Gastrocnemius medialis (tissue), 4 donors: ENCODE measurements around the gene FLT1. TPM values are rescaled to one million over a fixed set of nuclear protein-coding genes. Genes with fewer than 3 reads are reported as not detected.

Source experiments
- ATAC-seq, 2 donors: fragments of 150-250 bp; one replicate each; pipeline ENCODE4 v1.9.1; 2016
- DNase-seq, 2 donors: peaks; one replicate each; pipeline ENCODE4 v3.0.0-alpha.2; 2019
- H3K27ac ChIP-seq, 4 donors: fragments of 200-600 bp; sonication (generic); 1 replicate in 1 of 4; 2 replicates in 3 of 4; pipeline ENCODE4 v1.5.1; 2016 to 2018; ENCODE audit warnings: mild to moderate bottlenecking in 2 of 4, moderate library complexity in 1 of 4
- H3K27me3 ChIP-seq, 3 donors: fragments of 200-600 bp; sonication (generic) in 2 of 3; 1 replicate in 1 of 3; 2 replicates in 2 of 3; pipeline versions ENCODE4 v1.5.1 to v1.6.0; 2016 to 2019; ENCODE audit warnings: mild to moderate bottlenecking in 1 of 3, moderate library complexity in 1 of 3
- H3K36me3 ChIP-seq, 2 donors: fragments of 200-600 bp; sonication (generic) in 1 of 2; one replicate each; pipeline ENCODE4 v1.5.1; 2017 to 2018
- H3K4me1 ChIP-seq, 2 donors: fragments of 200-600 bp; sonication (generic) in 1 of 2; one replicate each; pipeline ENCODE4 v1.5.1; 2016 to 2017; ENCODE audit warnings: mild to moderate bottlenecking in 2 of 2
- H3K4me3 ChIP-seq, 4 donors: fragments of 200-600 bp; sonication (generic) in 3 of 4; 1 replicate in 1 of 4; 2 replicates in 3 of 4; pipeline ENCODE4 v1.5.1; 2016 to 2019; ENCODE audit warnings: mild to moderate bottlenecking in 2 of 4
- H3K9me3 ChIP-seq, 3 donors: fragments of 200-600 bp; sonication (generic) in 2 of 3; 1 replicate in 1 of 3; 2 replicates in 2 of 3; pipeline ENCODE4 v1.5.1; 2016 to 2019
- CTCF ChIP-seq, 5 experiments: fragments of 450-650 bp in 3 of 5; fragments of 200-600 bp in 2 of 5; sonication (generic) in 2 of 5; IDR thresholded peaks in 4 of 5; conservative IDR thresholded peaks in 1 of 5; 1 replicate in 4 of 5; 2 replicates in 1 of 5; pipeline ENCODE4 v1.5.1; 2016 to 2019; ENCODE audit warnings: antibody characterized with exemption in 5 of 5, mild to moderate bottlenecking in 3 of 5, moderate library complexity in 3 of 5
- POLR2A ChIP-seq, 2 donors: fragments of 450-650 bp; IDR thresholded peaks; one replicate each; pipeline ENCODE4 v1.6.1; 2017; ENCODE audit warnings: antibody characterized with exemption in 2 of 2, mild to moderate bottlenecking in 2 of 2, moderate library complexity in 2 of 2
- in situ Hi-C, 4 donors: fragments of 200-750 bp; cut with MboI; loops; one replicate each; pipeline versions ENCODE4 v1.15.0 to v1.8.0; 2017; ENCODE audit warnings: low sequenced_read_pairs in 4 of 4
- intact Hi-C: fragments of 100-400 bp; cut with DNase I; formaldehyde crosslinking; loops from one replicate; pipeline ENCODE4 v1.15.1; 2023; ENCODE audit warnings: low total_unique reads
- total RNA-seq, 4 donors: library from RNA; depleted of rRNA; stranded (reverse); fragments of >200 nt; gene quantifications; one replicate each; pipeline versions ENCODE4 v1.1.0 to v1.2.3, GENCODE V29; 2016

The FLT1 gene
- total RNA-seq, 4 donors from 2014 or later = 20.7 to 42.9 (median 29.5) TPM

DNA sequence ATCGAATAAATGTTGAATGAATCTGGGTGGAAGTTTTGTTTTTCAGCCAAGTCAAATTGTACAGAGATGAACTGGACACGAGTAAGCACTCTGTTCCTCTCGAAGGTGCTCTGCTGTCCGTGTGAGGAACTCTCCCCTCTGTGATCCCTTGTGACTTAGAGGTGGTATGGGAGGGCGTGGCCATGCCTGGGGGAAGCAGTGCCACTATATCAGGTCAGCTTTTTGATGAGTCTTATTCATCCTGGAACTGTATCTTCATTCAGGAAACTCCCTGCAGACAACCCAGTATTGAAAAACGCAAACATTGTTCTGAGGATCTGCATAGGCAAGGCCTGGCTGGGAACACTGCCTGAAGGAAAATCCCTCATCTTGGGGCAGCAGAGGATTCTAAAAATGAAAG lies 45.7 kb upstream of the FLT1 start:
- in situ Hi-C loops (no loop called here), intact Hi-C loops (no loop called here)
- no peaks in the 10 kb centered on the region for H3K4me1 ChIP-seq

DNA sequence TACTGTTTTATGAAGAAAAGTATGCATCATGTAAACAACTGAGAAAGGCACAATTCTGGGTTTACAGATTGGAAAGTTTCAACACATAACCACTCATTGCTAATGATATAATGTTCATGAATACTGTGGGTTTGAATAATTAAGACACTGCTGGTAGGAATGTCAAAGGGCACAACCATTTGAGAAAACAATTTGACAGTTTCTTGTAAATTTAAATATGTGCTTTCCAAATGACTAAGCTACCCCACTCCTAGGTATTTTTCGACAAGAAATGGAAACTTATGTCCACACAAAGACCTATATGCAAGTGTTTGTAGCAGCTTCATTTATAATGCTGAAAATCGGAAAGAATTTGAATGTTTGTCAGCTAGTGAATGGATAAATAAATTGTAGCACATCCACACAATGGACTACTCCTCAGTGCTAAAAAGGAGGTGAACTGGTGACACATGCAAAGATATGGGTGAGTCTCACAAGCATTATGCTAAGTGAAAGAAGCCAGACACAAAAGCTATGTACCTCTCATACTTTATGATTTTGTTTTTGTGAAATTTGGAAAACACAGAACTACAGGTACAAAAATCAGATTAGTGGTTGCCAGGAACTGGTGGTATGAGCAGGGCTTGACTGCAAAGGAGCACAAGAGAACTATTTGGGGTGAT lies 44.8 kb upstream of the FLT1 start:
- in situ Hi-C loops = no loop called here
- no peak for TF ChIP-seq POLR2A (IDR thresholded peaks at IDR 0.05)
- no peak for TF ChIP-seq CTCF (IDR thresholded peaks at IDR 0.05 in 4 of 5, conservative IDR thresholded peaks at IDR 0.05 in 1 of 5)
- no peak for ATAC-seq
- Histone ChIP-seq H3K4me3 (no peak overlapping the region), H3K9me3 (no peaks in the 10 kb centered on the region), H3K4me1 (no peaks in the 10 kb centered on the region), H3K27me3 (peaks cover 0 to 3% (median 0%) of the 10 kb centered on the region in 3 donors), H3K27ac (no peak overlapping the region), H3K36me3 (no peaks in the 10 kb centered on the region)
- DNase-seq = no peak
- intact Hi-C loops = no loop called here

More for the DNA sequence above, 45.7 kb upstream of the FLT1 start:
- Histone ChIP-seq H3K36me3 (no peaks in the 10 kb centered on the region), H3K9me3 (no peaks in the 10 kb centered on the region), H3K27me3 (no peaks in the 10 kb centered on the region), H3K27ac (no peak overlapping the region), H3K4me3 (no peak overlapping the region)
- DNase-seq (no peak), ATAC-seq (no peak)
- TF ChIP-seq CTCF (IDR thresholded peaks at IDR 0.05 in 4 of 5, conservative IDR thresholded peaks at IDR 0.05 in 1 of 5) (no peak), POLR2A (IDR thresholded peaks at IDR 0.05) (no peak)

DNA sequence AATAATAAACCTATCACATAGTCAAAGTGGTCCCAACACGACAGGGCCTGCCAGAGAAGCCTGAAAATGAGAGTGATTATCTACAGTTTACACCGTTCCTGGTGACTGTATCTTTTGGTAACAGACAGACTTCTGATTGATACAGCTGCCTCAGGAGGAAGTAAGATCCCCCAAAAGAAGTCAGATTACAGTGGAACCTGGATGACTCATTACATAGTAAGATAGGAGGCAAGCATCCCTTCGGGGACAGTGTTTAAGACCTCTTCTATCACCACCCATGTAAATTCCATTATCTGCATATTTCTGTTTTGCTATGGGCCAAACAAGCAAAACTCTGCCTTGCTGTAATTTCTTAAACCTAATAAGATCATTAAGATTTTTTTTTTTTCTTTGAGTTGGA lies 44.0 kb upstream of the FLT1 start:
- no peaks in the 10 kb centered on the region for H3K36me3 ChIP-seq
- ATAC-seq = no peak
- H3K4me3 ChIP-seq = no peak overlapping the region
- no peak overlapping the region for H3K27ac ChIP-seq
- in situ Hi-C loops = no loop called here
- DNase-seq = no peak
- no peak for TF ChIP-seq CTCF (IDR thresholded peaks at IDR 0.05 in 4 of 5, conservative IDR thresholded peaks at IDR 0.05 in 1 of 5)
- TF ChIP-seq POLR2A (IDR thresholded peaks at IDR 0.05) = no peak
- H3K27me3 ChIP-seq = peaks cover 0 to 7% (median 0%) of the 10 kb centered on the region in 3 donors
- H3K4me1 ChIP-seq = no peaks in the 10 kb centered on the region
- H3K9me3 ChIP-seq = no peaks in the 10 kb centered on the region
- intact Hi-C loops = no loop called here

GRCh38 chr13:28537171-28537570 lies 42.2 kb upstream of the FLT1 start:
- Histone ChIP-seq H3K27me3 (peaks cover 0 to 18% (median 0%) of the 10 kb centered on the region in 3 donors), H3K4me1 (no peaks in the 10 kb centered on the region), H3K9me3 (no peaks in the 10 kb centered on the region), H3K27ac (no peak overlapping the region), H3K4me3 (no peak overlapping the region), H3K36me3 (no peaks in the 10 kb centered on the region)
- TF ChIP-seq POLR2A (IDR thresholded peaks at IDR 0.05) = no peak
- TF ChIP-seq CTCF (IDR thresholded peaks at IDR 0.05 in 4 of 5, conservative IDR thresholded peaks at IDR 0.05 in 1 of 5) = no peak
- intact Hi-C loops = no loop called here
- ATAC-seq (no peak), DNase-seq (no peak)
- in situ Hi-C loops = no loop called here

DNA sequence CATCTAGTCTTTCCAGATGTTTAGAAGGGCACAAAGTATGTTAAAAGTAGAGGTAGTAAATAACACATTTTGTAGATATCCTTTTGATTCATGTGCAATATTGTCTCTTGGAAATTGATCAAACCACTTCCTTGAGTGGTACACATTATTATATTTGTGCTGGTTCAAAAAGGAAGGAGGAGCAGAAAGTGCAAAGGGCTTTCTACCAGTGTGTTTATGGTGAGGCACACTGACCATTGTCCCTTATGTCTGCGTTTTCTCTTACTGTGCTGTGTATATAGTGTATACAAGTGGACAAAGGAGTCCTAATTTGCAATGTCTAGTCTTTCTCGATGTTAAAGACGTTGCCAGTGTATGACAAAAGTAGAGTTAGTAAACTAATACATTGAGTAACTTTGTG lies 41.4 kb upstream of the FLT1 start:
- DNase-seq (no peak), ATAC-seq (no peak)
- Histone ChIP-seq H3K36me3 (no peaks in the 10 kb centered on the region), H3K27me3 (peaks cover 1 to 25% (median 7%) of the 10 kb centered on the region in 3 donors), H3K4me3 (no peak overlapping the region), H3K9me3 (no peaks in the 10 kb centered on the region), H3K4me1 (no peaks in the 10 kb centered on the region), H3K27ac (no peak overlapping the region)
- intact Hi-C loops = no loop called here
- TF ChIP-seq POLR2A (IDR thresholded peaks at IDR 0.05) = no peak
- TF ChIP-seq CTCF (IDR thresholded peaks at IDR 0.05 in 4 of 5, conservative IDR thresholded peaks at IDR 0.05 in 1 of 5) = no peak
- in situ Hi-C loops = no loop called here
